ENCODE data around the gene SPO11. TPM values are rescaled to one million over a fixed set of nuclear protein-coding genes. Genes with fewer than 3 reads are reported as not detected.

SPO11 gene
- total and polyA plus RNA-seq, 10 of the 15 experiments (the other 5 are each of a cell fraction or from before 2014, with no cell fraction given): not detected

DNA sequence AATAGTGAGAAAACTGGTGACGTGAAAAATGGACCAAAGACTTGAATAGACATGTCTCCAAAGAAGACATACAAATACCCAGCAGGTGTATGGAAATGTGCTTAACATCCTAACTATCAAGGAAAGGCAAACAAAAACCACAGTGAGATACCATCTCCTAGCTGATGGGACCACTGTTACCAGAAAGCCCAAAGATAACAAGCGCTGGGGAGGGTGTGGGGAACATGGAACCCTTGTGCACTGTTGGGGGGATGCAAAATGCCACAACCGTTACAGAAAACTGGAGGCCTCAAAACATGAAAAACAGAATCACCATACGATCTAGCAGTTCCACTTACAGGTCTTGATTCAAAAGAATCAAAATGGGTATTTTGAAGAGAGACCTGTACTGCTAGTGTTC is 41.8 kb downstream of the SPO11 start:
- TSS peak; percentile 28 for BruUV-seq (replicated peaks)
- no peaks in the 10 kb centered on the region for H3K79me2 ChIP-seq (ENCODE audit: control insufficient read depth, insufficient read depth, low read length)
- H3K27ac ChIP-seq (ENCODE audit: control insufficient read depth, insufficient read depth): no peak overlapping the region
- peaks cover 43 to 62% of the 10 kb centered on the region in 2 experiments for H3K36me3 ChIP-seq (ENCODE audit: control insufficient read depth in 2 of 2, insufficient read depth in 2 of 2, low read length in 1 of 2)
- SMC1A ChIA-PET (ENCODE audit: uncharacterized antibody, unreplicated experiment): no interaction called here
- H3K9me3 ChIP-seq (replicated peaks; ENCODE audit: control insufficient read depth, insufficient read depth, low read length): no peaks in the 10 kb centered on the region
- no peaks in the 10 kb centered on the region for H3K4me1 ChIP-seq (ENCODE audit: control insufficient read depth, insufficient read depth, low read length)
- H3K27me3 ChIP-seq (replicated peaks in 1 of 2; ENCODE audit: control insufficient read depth in 2 of 2, insufficient read depth in 2 of 2, low read length in 1 of 2): no peaks in the 10 kb centered on the region
- no peak for TF ChIP-seq LARP7 (IDR thresholded peaks at IDR 0.05)
- no peak for TF ChIP-seq HCFC1 (IDR thresholded peaks at IDR 0.05; ENCODE audit: low read length)
- TF ChIP-seq POLR2AphosphoS2 (IDR thresholded peaks at IDR 0.05; ENCODE audit: low read depth, low read length): no peak
- no peak for TF ChIP-seq ZBTB33 (IDR thresholded peaks at IDR 0.05)
- TF ChIP-seq PML (IDR thresholded peaks at IDR 0.05; ENCODE audit: low read length): no peak
- TF ChIP-seq, protein P1, sequence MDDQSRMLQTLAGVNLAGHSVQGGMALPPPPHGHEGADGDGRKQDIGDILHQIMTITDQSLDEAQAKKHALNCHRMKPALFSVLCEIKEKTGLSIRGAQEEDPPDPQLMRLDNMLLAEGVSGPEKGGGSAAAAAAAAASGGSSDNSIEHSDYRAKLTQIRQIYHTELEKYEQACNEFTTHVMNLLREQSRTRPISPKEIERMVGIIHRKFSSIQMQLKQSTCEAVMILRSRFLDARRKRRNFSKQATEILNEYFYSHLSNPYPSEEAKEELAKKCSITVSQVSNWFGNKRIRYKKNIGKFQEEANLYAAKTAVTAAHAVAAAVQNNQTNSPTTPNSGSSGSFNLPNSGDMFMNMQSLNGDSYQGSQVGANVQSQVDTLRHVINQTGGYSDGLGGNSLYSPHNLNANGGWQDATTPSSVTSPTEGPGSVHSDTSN (IDR thresholded peaks at IDR 0.05; ENCODE audit: insufficient replicate concordance, low read depth, low read length): no peak
- TF ChIP-seq CHD4 (IDR thresholded peaks at IDR 0.05): no peak
- TF ChIP-seq, protein P2, sequence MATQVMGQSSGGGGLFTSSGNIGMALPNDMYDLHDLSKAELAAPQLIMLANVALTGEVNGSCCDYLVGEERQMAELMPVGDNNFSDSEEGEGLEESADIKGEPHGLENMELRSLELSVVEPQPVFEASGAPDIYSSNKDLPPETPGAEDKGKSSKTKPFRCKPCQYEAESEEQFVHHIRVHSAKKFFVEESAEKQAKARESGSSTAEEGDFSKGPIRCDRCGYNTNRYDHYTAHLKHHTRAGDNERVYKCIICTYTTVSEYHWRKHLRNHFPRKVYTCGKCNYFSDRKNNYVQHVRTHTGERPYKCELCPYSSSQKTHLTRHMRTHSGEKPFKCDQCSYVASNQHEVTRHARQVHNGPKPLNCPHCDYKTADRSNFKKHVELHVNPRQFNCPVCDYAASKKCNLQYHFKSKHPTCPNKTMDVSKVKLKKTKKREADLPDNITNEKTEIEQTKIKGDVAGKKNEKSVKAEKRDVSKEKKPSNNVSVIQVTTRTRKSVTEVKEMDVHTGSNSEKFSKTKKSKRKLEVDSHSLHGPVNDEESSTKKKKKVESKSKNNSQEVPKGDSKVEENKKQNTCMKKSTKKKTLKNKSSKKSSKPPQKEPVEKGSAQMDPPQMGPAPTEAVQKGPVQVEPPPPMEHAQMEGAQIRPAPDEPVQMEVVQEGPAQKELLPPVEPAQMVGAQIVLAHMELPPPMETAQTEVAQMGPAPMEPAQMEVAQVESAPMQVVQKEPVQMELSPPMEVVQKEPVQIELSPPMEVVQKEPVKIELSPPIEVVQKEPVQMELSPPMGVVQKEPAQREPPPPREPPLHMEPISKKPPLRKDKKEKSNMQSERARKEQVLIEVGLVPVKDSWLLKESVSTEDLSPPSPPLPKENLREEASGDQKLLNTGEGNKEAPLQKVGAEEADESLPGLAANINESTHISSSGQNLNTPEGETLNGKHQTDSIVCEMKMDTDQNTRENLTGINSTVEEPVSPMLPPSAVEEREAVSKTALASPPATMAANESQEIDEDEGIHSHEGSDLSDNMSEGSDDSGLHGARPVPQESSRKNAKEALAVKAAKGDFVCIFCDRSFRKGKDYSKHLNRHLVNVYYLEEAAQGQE (IDR thresholded peaks at IDR 0.05; ENCODE audit: low read depth, low read length): no peak
- TF ChIP-seq, protein P3, sequence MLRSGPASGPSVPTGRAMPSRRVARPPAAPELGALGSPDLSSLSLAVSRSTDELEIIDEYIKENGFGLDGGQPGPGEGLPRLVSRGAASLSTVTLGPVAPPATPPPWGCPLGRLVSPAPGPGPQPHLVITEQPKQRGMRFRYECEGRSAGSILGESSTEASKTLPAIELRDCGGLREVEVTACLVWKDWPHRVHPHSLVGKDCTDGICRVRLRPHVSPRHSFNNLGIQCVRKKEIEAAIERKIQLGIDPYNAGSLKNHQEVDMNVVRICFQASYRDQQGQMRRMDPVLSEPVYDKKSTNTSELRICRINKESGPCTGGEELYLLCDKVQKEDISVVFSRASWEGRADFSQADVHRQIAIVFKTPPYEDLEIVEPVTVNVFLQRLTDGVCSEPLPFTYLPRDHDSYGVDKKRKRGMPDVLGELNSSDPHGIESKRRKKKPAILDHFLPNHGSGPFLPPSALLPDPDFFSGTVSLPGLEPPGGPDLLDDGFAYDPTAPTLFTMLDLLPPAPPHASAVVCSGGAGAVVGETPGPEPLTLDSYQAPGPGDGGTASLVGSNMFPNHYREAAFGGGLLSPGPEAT (IDR thresholded peaks at IDR 0.05; ENCODE audit: low read depth): no peak
- TF ChIP-seq, protein P4, sequence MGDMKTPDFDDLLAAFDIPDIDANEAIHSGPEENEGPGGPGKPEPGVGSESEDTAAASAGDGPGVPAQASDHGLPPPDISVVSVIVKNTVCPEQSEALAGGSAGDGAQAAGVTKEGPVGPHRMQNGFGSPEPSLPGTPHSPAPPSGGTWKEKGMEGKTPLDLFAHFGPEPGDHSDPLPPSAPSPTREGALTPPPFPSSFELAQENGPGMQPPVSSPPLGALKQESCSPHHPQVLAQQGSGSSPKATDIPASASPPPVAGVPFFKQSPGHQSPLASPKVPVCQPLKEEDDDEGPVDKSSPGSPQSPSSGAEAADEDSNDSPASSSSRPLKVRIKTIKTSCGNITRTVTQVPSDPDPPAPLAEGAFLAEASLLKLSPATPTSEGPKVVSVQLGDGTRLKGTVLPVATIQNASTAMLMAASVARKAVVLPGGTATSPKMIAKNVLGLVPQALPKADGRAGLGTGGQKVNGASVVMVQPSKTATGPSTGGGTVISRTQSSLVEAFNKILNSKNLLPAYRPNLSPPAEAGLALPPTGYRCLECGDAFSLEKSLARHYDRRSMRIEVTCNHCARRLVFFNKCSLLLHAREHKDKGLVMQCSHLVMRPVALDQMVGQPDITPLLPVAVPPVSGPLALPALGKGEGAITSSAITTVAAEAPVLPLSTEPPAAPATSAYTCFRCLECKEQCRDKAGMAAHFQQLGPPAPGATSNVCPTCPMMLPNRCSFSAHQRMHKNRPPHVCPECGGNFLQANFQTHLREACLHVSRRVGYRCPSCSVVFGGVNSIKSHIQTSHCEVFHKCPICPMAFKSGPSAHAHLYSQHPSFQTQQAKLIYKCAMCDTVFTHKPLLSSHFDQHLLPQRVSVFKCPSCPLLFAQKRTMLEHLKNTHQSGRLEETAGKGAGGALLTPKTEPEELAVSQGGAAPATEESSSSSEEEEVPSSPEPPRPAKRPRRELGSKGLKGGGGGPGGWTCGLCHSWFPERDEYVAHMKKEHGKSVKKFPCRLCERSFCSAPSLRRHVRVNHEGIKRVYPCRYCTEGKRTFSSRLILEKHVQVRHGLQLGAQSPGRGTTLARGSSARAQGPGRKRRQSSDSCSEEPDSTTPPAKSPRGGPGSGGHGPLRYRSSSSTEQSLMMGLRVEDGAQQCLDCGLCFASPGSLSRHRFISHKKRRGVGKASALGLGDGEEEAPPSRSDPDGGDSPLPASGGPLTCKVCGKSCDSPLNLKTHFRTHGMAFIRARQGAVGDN (IDR thresholded peaks at IDR 0.05): no peak
- no peak for TF ChIP-seq STAT1 (conservative IDR thresholded peaks at IDR 0.05)
- no peak for TF ChIP-seq EED (IDR thresholded peaks at IDR 0.05; ENCODE audit: low read depth)
- RAD21 ChIA-PET (ENCODE audit: unreplicated experiment): no interaction called here
- DNase-seq (ENCODE audit: low read depth, low spot score) (no peak), FAIRE-seq (no peak), ATAC-seq (no peak)
- no peak overlapping the region for H3K4me3 ChIP-seq
- POLR2A ChIA-PET: no interaction called here
- no peak overlapping the region for H3K4me2 ChIP-seq (ENCODE audit: control insufficient read depth, insufficient read depth)
- no peaks in the 10 kb centered on the region for H4K20me1 ChIP-seq (ENCODE audit: control insufficient read depth, insufficient read depth)
- intact Hi-C loops (cut with micrococcal nuclease; ENCODE audit: unreplicated experiment): no loop called here
- H2AFZ ChIP-seq (ENCODE audit: control insufficient read depth, low read depth, low read length): no peak overlapping the region
- in situ Hi-C loops (cut with MboI): no loop called here
- no peak overlapping the region for H3K9ac ChIP-seq (ENCODE audit: control insufficient read depth, insufficient read depth, low read length)
- CTCF ChIA-PET: no interaction called here
- WGBS (ENCODE audit: insufficient coverage, insufficient replicate concordance, low lambda C conversion rate, missing lambda C conversion rate): 69% methylated on average over 4 of the region's 4 CpGs

All from GM12878 (cell line).